Measurements from ENCODE around the gene PTPN1. TPM values are rescaled to one million over a fixed set of nuclear protein-coding genes. Genes with fewer than 3 reads are reported as not detected.

PTPN1 gene
- total and polyA plus RNA-seq, 2 of the 13 experiments (the other 11 are each of a cell fraction or from before 2014, with no cell fraction given) = 17.7 to 37.2 TPM

GRCh38 chr20:50516180-50516934 lies 6.2 kb downstream of the PTPN1 start:
- Histone ChIP-seq H4K20me1 (ENCODE audit: insufficient read depth, low read length) (peaks cover 10% of the 10 kb centered on the region), H3K27me3 (ENCODE audit: control insufficient read depth in 1 of 2, insufficient read depth in 2 of 2, low read length in 2 of 2) (no peaks in the 10 kb centered on the region), H3K36me3 (replicated peaks in 1 of 2; ENCODE audit: control insufficient read depth in 1 of 2, insufficient read depth in 2 of 2, low read length in 2 of 2) (0 out of 5 replicates have a peak, but pooled peaks cover 0 to 3% of the 10 kb centered on the region in 2 experiments), H3K9me3 (ENCODE audit: low read length) (no peaks in the 10 kb centered on the region), H3K4me1 (ENCODE audit: insufficient read depth, low read length) (peaks cover 54% of the 10 kb centered on the region), H3K79me2 (ENCODE audit: insufficient read depth, low read length) (peaks cover 93% of the 10 kb centered on the region), H3K4me2 (ENCODE audit: low read depth, low read length) (no peak overlapping the region), H3K9ac (ENCODE audit: insufficient read depth, low read depth, low read length) (no peak overlapping the region), H3K4me3 (replicated peaks in 1 of 3; ENCODE audit: insufficient read depth in 1 of 3, low read depth in 2 of 3, low read length in 3 of 3) (no peak overlapping the region), H2AFZ (ENCODE audit: low read length) (no peak overlapping the region), H3K27ac (ENCODE audit: extremely low read length, insufficient read depth, low read length) (no peak overlapping the region)
- ATAC-seq (no peak), FAIRE-seq (no peak), DNase-seq (ENCODE audit: low spot score) (no peak)
- POLR2A ChIA-PET = no interaction called here
- in situ Hi-C loops (cut with HindIII; ENCODE audit: extremely low pct_ligation_motif_present, low pct_unique_long_range_greater_than_20kb) (no loop called here), intact Hi-C loops (cut with micrococcal nuclease; ENCODE audit: unreplicated experiment) (no loop called here)
- 91% methylated on average over 5 of the region's 5 CpGs for WGBS (ENCODE audit: low lambda C conversion rate)
- CTCF ChIA-PET (ENCODE audit: low intra/inter-chr PET ratio, low total read pairs) = no interaction called here
- no peak for TF ChIP-seq SKIL (CRISPR knock-in tag; IDR thresholded peaks at IDR 0.05; ENCODE audit: borderline replicate concordance)
- no peak for TF ChIP-seq RFX5 (IDR thresholded peaks at IDR 0.05; ENCODE audit: low read depth, low read length)
- BruUV-seq (replicated peaks) = no TSS peak

DNA sequence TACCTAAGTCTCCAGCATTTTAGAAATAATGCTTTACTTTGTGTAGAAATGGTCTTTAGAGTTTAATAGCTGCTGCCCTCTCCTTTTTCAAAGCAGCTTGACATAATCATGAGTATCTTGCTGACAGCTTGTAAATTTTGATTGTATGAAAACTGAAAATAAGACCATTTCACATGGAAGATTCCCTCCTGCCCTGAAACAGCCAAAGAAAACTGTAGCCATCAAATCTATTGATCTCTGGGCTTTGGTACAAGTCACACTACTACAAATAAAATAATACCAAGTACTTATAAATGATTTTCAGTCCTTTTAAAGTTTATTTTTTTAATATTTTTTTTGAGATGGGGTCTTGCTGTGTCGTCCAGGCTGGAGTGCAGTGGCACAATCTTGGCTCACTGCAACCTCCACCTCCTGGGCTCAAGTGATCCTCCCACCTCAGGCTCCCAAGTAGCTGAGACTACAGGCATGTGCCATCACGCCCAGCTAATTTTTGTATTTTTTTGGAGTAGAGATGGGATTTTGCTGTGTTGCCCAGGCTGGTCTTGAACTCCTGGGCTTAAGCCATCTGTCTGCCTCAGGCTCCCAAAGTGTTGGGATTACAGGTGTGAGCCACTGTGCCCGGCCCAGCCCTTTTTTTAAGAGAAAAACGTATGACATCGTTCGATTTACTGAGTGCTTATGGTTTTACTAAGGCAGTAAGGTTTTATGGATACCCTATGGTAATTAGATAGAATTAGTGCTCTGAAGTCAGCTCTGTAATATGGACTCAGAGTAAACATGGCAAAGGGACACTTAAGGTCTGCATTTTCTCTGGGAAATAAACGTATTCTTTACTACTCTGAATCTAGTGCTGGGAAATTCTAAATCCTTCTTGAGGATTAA lies 7.0 kb downstream of the PTPN1 start:
- BruUV-seq (replicated peaks) = no TSS peak
- Histone ChIP-seq H3K4me1 (ENCODE audit: insufficient read depth, low read length) (peaks cover 50% of the 10 kb centered on the region), H3K79me2 (ENCODE audit: insufficient read depth, low read length) (peaks cover 93% of the 10 kb centered on the region), H3K4me3 (replicated peaks in 1 of 3; ENCODE audit: insufficient read depth in 1 of 3, low read depth in 2 of 3, low read length in 3 of 3) (no peak overlapping the region), H3K27me3 (ENCODE audit: control insufficient read depth in 1 of 2, insufficient read depth in 2 of 2, low read length in 2 of 2) (no peaks in the 10 kb centered on the region), H3K36me3 (replicated peaks in 1 of 2; ENCODE audit: control insufficient read depth in 1 of 2, insufficient read depth in 2 of 2, low read length in 2 of 2) (0 out of 5 replicates have a peak, but pooled peaks cover 0 to 3% of the 10 kb centered on the region in 2 experiments), H4K20me1 (ENCODE audit: insufficient read depth, low read length) (peaks cover 3% of the 10 kb centered on the region; the same call in 1 of the 2 replicates), H3K9ac (ENCODE audit: insufficient read depth, low read depth, low read length) (no peak overlapping the region), H3K9me3 (ENCODE audit: low read length) (no peaks in the 10 kb centered on the region), H3K4me2 (ENCODE audit: low read depth, low read length) (no peak overlapping the region), H3K27ac (ENCODE audit: extremely low read length, insufficient read depth, low read length) (no peak overlapping the region), H2AFZ (ENCODE audit: low read length) (no peak overlapping the region)
- POLR2A ChIA-PET = no interaction called here
- FAIRE-seq = no peak
- CTCF ChIA-PET (ENCODE audit: low intra/inter-chr PET ratio, low total read pairs) = no interaction called here
- in situ Hi-C loops (cut with HindIII; ENCODE audit: extremely low pct_ligation_motif_present, low pct_unique_long_range_greater_than_20kb) (no loop called here), intact Hi-C loops (cut with micrococcal nuclease; ENCODE audit: unreplicated experiment) (no loop called here)
- no peak for DNase-seq (ENCODE audit: low spot score)
- no peak for ATAC-seq
- WGBS (ENCODE audit: low lambda C conversion rate) = 94% methylated on average over 7 of the region's 7 CpGs
- TF ChIP-seq, protein P1, sequence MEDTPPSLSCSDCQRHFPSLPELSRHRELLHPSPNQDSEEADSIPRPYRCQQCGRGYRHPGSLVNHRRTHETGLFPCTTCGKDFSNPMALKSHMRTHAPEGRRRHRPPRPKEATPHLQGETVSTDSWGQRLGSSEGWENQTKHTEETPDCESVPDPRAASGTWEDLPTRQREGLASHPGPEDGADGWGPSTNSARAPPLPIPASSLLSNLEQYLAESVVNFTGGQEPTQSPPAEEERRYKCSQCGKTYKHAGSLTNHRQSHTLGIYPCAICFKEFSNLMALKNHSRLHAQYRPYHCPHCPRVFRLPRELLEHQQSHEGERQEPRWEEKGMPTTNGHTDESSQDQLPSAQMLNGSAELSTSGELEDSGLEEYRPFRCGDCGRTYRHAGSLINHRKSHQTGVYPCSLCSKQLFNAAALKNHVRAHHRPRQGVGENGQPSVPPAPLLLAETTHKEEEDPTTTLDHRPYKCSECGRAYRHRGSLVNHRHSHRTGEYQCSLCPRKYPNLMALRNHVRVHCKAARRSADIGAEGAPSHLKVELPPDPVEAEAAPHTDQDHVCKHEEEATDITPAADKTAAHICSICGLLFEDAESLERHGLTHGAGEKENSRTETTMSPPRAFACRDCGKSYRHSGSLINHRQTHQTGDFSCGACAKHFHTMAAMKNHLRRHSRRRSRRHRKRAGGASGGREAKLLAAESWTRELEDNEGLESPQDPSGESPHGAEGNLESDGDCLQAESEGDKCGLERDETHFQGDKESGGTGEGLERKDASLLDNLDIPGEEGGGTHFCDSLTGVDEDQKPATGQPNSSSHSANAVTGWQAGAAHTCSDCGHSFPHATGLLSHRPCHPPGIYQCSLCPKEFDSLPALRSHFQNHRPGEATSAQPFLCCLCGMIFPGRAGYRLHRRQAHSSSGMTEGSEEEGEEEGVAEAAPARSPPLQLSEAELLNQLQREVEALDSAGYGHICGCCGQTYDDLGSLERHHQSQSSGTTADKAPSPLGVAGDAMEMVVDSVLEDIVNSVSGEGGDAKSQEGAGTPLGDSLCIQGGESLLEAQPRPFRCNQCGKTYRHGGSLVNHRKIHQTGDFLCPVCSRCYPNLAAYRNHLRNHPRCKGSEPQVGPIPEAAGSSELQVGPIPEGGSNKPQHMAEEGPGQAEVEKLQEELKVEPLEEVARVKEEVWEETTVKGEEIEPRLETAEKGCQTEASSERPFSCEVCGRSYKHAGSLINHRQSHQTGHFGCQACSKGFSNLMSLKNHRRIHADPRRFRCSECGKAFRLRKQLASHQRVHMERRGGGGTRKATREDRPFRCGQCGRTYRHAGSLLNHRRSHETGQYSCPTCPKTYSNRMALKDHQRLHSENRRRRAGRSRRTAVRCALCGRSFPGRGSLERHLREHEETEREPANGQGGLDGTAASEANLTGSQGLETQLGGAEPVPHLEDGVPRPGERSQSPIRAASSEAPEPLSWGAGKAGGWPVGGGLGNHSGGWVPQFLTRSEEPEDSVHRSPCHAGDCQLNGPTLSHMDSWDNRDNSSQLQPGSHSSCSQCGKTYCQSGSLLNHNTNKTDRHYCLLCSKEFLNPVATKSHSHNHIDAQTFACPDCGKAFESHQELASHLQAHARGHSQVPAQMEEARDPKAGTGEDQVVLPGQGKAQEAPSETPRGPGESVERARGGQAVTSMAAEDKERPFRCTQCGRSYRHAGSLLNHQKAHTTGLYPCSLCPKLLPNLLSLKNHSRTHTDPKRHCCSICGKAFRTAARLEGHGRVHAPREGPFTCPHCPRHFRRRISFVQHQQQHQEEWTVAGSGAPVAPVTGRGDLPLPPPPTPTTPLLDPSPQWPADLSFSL (CRISPR knock-in tag; IDR thresholded peaks at IDR 0.05) = peak; percentile 36; the same call in 1 of the 2 replicates
- TF ChIP-seq JARID2 (CRISPR knock-in tag; IDR thresholded peaks at IDR 0.05; ENCODE audit: insufficient replicate concordance) = no peak
- no peak for TF ChIP-seq MTA3 (CRISPR knock-in tag; IDR thresholded peaks at IDR 0.05)
- TF ChIP-seq MED8 (CRISPR knock-in tag; IDR thresholded peaks at IDR 0.05; ENCODE audit: insufficient replicate concordance) = peak; percentile 23
